ENCODE measurements around the gene LRIF1. TPM values are rescaled to one million over a fixed set of nuclear protein-coding genes. Genes with fewer than 3 reads are reported as not detected.
"Not testable (repeated sequence)": the region's sequence is repeated elsewhere in the genome, so short reads cannot be mapped to it uniquely, and the experiment has no call there.

LRIF1 gene
- total and polyA plus RNA-seq, 2 experiments from 2014 or later = 9.5 to 12.8 TPM

- 28% methylated on average over 2 of the region's 2 CpGs for WGBS (ENCODE audit: low lambda C conversion rate, missing lambda C conversion rate)
- DNase-seq (ENCODE audit: low spot score) = not testable (repeated sequence)
- TF ChIP-seq CTCF (IDR thresholded peaks at IDR 0.05; ENCODE audit: poor library complexity) = peak; percentile 40
Observed at GRCh38 chr1:110992329-110992728, 28.6 kb upstream of the LRIF1 start.

GRCh38 chr1:110991295-110991694 lies 27.6 kb upstream of the LRIF1 start:
- H4K20me1 ChIP-seq (ENCODE audit: insufficient read depth, poor library complexity, severe bottlenecking); H3K79me2 ChIP-seq; H2AFZ ChIP-seq; DNase-seq (ENCODE audit: low spot score); H3K4me1 ChIP-seq (ENCODE audit: insufficient read depth); H3K9me3 ChIP-seq (ENCODE audit: low read depth); H3K4me3 ChIP-seq; H3K27ac ChIP-seq; H3K27me3 ChIP-seq; H3K9me2 ChIP-seq (replicated peaks; ENCODE audit: insufficient read depth); H3K36me3 ChIP-seq (replicated peaks; ENCODE audit: insufficient read depth, low read depth); H3K4me2 ChIP-seq: not testable (repeated sequence)
- WGBS (ENCODE audit: low lambda C conversion rate, missing lambda C conversion rate) = 72% methylated on average over 1 of the region's 1 CpG

More at GRCh38 chr1:110992329-110992728, 28.6 kb upstream of the LRIF1 start:
- not testable (repeated sequence) for H2AFZ ChIP-seq; H4K20me1 ChIP-seq (ENCODE audit: insufficient read depth, poor library complexity, severe bottlenecking); H3K4me2 ChIP-seq; H3K4me3 ChIP-seq; H3K27me3 ChIP-seq; H3K27ac ChIP-seq; H3K9me2 ChIP-seq (replicated peaks; ENCODE audit: insufficient read depth); H3K4me1 ChIP-seq (ENCODE audit: insufficient read depth); H3K9me3 ChIP-seq (ENCODE audit: low read depth); H3K79me2 ChIP-seq; H3K36me3 ChIP-seq (replicated peaks; ENCODE audit: insufficient read depth, low read depth)

- H3K9me3 ChIP-seq (ENCODE audit: low read depth) = no peaks in the 10 kb centered on the region
- TF ChIP-seq EZH2phosphoT487 (IDR thresholded peaks at IDR 0.05; ENCODE audit: low read depth, severe bottlenecking, unreplicated experiment) (no peak), EZH2 (IDR thresholded peaks at IDR 0.05; ENCODE audit: borderline replicate concordance) (no peak), CTCF (IDR thresholded peaks at IDR 0.05; ENCODE audit: poor library complexity) (no peak)
- WGBS (ENCODE audit: low lambda C conversion rate, missing lambda C conversion rate) = 71% methylated on average over 3 of the region's 3 CpGs
- H3K4me2 ChIP-seq = no peak overlapping the region
- H3K79me2 ChIP-seq = no peaks in the 10 kb centered on the region
- no peak overlapping the region for H3K27ac ChIP-seq
- no peaks in the 10 kb centered on the region for H3K9me2 ChIP-seq (replicated peaks; ENCODE audit: insufficient read depth)
- no peaks in the 10 kb centered on the region for H3K36me3 ChIP-seq (replicated peaks; ENCODE audit: insufficient read depth, low read depth)
- no peaks in the 10 kb centered on the region for H3K4me1 ChIP-seq (ENCODE audit: insufficient read depth)
- DNase-seq (ENCODE audit: low spot score) = no peak
- no peaks in the 10 kb centered on the region for H3K27me3 ChIP-seq
- H2AFZ ChIP-seq = no peak overlapping the region
- H4K20me1 ChIP-seq (ENCODE audit: insufficient read depth, poor library complexity, severe bottlenecking) = no peaks in the 10 kb centered on the region
- no peak overlapping the region for H3K4me3 ChIP-seq
Observed at GRCh38 chr1:110990541-110990940, 26.8 kb upstream of the LRIF1 start.

GRCh38 chr1:110986407-110986891 lies 22.7 kb upstream of the LRIF1 start:
- Histone ChIP-seq H3K4me2 (no peak overlapping the region), H3K27ac (no peak overlapping the region), H3K79me2 (no peaks in the 10 kb centered on the region), H3K27me3 (no peaks in the 10 kb centered on the region), H2AFZ (no peak overlapping the region), H3K36me3 (replicated peaks; ENCODE audit: insufficient read depth, low read depth) (no peaks in the 10 kb centered on the region), H4K20me1 (ENCODE audit: insufficient read depth, poor library complexity, severe bottlenecking) (no peaks in the 10 kb centered on the region), H3K4me1 (ENCODE audit: insufficient read depth) (no peaks in the 10 kb centered on the region), H3K4me3 (no peak overlapping the region), H3K9me3 (ENCODE audit: low read depth) (no peaks in the 10 kb centered on the region), H3K9me2 (replicated peaks; ENCODE audit: insufficient read depth) (no peaks in the 10 kb centered on the region)
- no peak for DNase-seq (ENCODE audit: low spot score)
- no peak for TF ChIP-seq EZH2 (IDR thresholded peaks at IDR 0.05; ENCODE audit: borderline replicate concordance)

- Histone ChIP-seq H3K27ac (no peak overlapping the region), H3K9me3 (ENCODE audit: low read depth) (no peaks in the 10 kb centered on the region), H3K4me3 (no peak overlapping the region), H3K4me2 (no peak overlapping the region), H3K4me1 (ENCODE audit: insufficient read depth) (no peaks in the 10 kb centered on the region), H3K27me3 (no peaks in the 10 kb centered on the region), H4K20me1 (ENCODE audit: insufficient read depth, poor library complexity, severe bottlenecking) (no peaks in the 10 kb centered on the region), H3K79me2 (no peaks in the 10 kb centered on the region), H3K36me3 (replicated peaks; ENCODE audit: insufficient read depth, low read depth) (no peaks in the 10 kb centered on the region), H3K9me2 (replicated peaks; ENCODE audit: insufficient read depth) (no peaks in the 10 kb centered on the region), H2AFZ (no peak overlapping the region)
- 72% methylated on average over 3 of the region's 3 CpGs for WGBS (ENCODE audit: low lambda C conversion rate, missing lambda C conversion rate)
- DNase-seq (ENCODE audit: low spot score) = no peak
- TF ChIP-seq EZH2phosphoT487 (IDR thresholded peaks at IDR 0.05; ENCODE audit: low read depth, severe bottlenecking, unreplicated experiment) (no peak), CTCF (IDR thresholded peaks at IDR 0.05; ENCODE audit: poor library complexity) (no peak)
Observed at GRCh38 chr1:110982320-110982719, 18.6 kb upstream of the LRIF1 start.
